CD4-positive, alpha-beta T cell treated with Interleukin-21 for 1 hour (primary cell): ENCODE data around the gene PPM1H.

ENCODE experiments used
- DNase-seq: peaks from one replicate; pipeline ENCODE4 v3.0.0-alpha.2; 2020

PPM1H gene

GRCh38 chr12:62866451-62867082, 68.4 kb downstream of the PPM1H start:
- DNase-seq = no peak

GRCh38 chr12:62865937-62866336, 69.0 kb downstream of the PPM1H start:
- DNase-seq = no peak

- DNase-seq = no peak
Measured at GRCh38 chr12:62865065-62865464, 69.9 kb downstream of the PPM1H start.

- no peak for DNase-seq
Measured at GRCh38 chr12:62862259-62862881, 72.6 kb downstream of the PPM1H start.

GRCh38 chr12:62861586-62861985, 73.4 kb downstream of the PPM1H start:
- DNase-seq = no peak

- no peak for DNase-seq
Measured at GRCh38 chr12:62860501-62861411, 74.2 kb downstream of the PPM1H start.

GRCh38 chr12:62860020-62860419, 74.9 kb downstream of the PPM1H start:
- DNase-seq = no peak

- DNase-seq = no peak
Measured at GRCh38 chr12:62859321-62859737, 75.6 kb downstream of the PPM1H start.

GRCh38 chr12:62856454-62856853, 78.5 kb downstream of the PPM1H start:
- no peak for DNase-seq

GRCh38 chr12:62854024-62854423, 80.9 kb downstream of the PPM1H start:
- no peak for DNase-seq

- no peak for DNase-seq
Measured at GRCh38 chr12:62849398-62849797, 85.6 kb downstream of the PPM1H start.

GRCh38 chr12:62848418-62848817, 86.5 kb downstream of the PPM1H start:
- DNase-seq = no peak

- no peak for DNase-seq
Measured at GRCh38 chr12:62847709-62848108, 87.2 kb downstream of the PPM1H start.

- DNase-seq = no peak
Measured at GRCh38 chr12:62846491-62846890, 88.5 kb downstream of the PPM1H start.

- DNase-seq = no peak
Measured at GRCh38 chr12:62844915-62845314, 90.0 kb downstream of the PPM1H start.

- no peak for DNase-seq
Measured at GRCh38 chr12:62843716-62844115, 91.2 kb downstream of the PPM1H start.

GRCh38 chr12:62841846-62842245, 93.1 kb downstream of the PPM1H start:
- no peak for DNase-seq

- DNase-seq = no peak
Measured at GRCh38 chr12:62840806-62841205, 94.1 kb downstream of the PPM1H start.

GRCh38 chr12:62839869-62840660, 94.9 kb downstream of the PPM1H start:
- DNase-seq = no peak

- DNase-seq = no peak
Measured at GRCh38 chr12:62834971-62835547, 99.9 kb downstream of the PPM1H start.

- DNase-seq = no peak
Measured at GRCh38 chr12:62834406-62834805, 100.5 kb downstream of the PPM1H start.

GRCh38 chr12:62833634-62834033, 101.3 kb downstream of the PPM1H start:
- no peak for DNase-seq

GRCh38 chr12:62832558-62832957, 102.4 kb downstream of the PPM1H start:
- no peak for DNase-seq
